NCI-H446 (cell line): Measurements from ENCODE around the gene PDE8A.
"Not testable (repeated sequence)": the region's sequence is repeated elsewhere in the genome, so short reads cannot be mapped to it uniquely, and the experiment has no call there.

Experiments used
- DNase-seq, 2 experiments: peaks; one replicate each; lab custom pipeline; 2025; lab: John Stamatoyannopoulos, UW

PDE8A gene

DNA sequence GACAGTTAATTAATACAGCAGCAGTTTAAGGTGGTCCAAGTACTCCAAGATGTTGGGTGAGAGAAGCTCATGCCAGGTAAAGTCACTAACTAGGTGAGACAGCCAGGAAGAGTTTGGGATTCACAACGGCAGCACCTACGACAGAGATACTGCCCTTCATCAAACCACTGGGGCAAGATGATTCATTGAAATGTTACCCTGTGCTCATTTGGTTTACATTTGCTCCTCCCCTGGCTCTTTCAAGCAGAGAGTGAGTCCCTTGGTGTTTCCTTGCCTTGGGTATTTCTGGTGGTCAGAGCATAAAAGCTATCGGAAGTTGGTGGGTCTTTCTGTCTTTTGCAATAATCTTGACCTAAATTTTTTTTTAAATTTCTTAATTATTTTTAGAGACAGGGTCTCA is 19.9 kb upstream of the PDE8A start:
- DNase-seq, result no peak

DNA sequence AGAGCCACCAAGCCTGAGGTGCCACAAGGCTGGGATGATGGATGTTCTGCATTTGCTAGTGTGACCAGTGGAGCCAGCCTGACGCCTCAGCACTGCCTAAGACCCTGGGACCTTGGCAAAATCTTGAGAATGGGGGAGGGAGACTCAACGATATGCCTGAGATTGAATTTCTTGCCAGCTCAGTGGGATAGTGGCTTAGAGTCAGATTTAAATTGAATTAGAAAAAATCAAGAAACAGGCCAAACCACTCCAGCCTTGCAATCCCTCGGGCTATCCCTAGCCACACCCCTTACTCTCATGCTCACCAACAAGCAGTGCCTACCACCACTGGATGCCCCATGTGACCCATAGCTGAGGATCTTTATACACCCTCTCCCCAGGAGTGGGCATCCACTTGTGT is 18.7 kb upstream of the PDE8A start:
- no peak for DNase-seq

DNA sequence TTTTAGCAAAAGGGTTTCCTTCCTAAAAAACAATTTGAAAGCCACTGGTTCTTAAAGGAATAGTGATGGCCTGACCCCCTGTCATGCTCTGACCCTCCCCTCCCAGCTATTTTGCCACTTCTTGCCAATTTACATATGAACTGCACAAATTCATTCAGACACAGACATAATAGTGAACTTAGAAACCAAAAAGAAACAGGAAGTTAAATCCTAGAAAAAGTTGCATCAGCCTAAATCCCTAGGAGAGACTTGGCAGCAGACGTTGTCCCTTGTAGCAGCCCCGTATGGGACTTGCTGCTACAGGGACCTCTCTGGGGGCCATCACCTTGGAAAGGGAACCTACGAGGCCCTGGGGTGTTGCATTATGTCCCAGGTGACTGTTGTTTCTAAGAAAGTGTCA is 14.3 kb upstream of the PDE8A start:
- DNase-seq, result no peak

DNA sequence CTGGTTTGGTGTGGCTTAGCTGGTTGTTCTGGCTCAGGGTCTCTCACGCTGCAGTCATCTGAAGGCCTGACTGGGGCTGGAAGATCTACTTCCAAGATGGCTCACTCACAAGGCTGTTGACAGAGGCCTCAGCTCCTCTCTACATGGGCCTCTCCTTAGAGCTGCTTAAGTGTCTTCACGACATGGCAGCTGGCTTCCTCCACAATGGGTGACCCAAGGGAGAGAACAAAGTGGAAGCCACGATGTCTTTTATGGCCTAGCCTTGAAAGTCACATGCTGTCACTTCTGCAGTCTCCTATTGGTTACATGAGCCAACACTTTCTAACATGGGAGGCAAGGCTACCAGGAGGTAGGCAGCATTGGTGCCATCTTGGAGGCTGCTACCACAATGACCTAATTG is 13.4 kb upstream of the PDE8A start:
- DNase-seq, result no peak

DNA sequence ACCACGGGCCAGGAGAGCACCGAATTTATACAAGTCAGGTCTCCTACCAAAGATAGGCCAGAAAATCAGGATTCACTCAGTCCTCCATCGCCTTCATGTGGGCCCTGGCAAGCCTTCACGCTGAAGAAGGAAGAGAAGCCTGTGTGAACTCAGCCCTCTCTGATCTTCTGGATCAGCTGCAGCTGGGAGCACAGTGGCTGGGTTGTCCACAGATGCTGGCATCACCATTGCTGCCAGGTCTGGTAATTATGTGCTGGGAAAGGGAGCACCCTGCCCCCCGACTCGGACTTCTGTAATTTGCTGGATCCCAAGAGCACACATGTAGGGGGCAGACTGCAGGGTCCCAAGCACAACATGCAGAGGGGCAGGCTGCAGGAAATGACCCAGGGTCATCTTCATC is 12.4 kb upstream of the PDE8A start:
- no peak for DNase-seq

DNA sequence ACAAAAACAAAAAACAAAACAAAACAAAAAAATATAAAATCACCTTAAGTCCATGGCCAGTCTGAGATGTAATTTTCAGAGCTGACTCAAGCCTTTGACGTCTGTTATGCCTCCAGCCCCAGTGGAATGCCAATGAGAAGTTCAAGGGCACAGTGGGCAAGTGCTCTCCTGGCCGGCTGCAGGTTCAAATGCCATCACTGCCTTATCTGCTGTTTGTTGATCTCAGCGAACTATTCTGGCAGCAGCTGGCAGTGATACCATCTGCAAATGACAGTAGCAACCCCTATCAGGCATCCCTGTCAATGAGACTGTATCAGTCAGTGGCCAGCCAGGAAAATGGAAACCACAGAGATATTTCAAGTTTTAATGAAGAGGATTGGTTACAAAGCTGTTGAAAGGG is 10.8 kb upstream of the PDE8A start:
- DNase-seq, result no peak

DNA sequence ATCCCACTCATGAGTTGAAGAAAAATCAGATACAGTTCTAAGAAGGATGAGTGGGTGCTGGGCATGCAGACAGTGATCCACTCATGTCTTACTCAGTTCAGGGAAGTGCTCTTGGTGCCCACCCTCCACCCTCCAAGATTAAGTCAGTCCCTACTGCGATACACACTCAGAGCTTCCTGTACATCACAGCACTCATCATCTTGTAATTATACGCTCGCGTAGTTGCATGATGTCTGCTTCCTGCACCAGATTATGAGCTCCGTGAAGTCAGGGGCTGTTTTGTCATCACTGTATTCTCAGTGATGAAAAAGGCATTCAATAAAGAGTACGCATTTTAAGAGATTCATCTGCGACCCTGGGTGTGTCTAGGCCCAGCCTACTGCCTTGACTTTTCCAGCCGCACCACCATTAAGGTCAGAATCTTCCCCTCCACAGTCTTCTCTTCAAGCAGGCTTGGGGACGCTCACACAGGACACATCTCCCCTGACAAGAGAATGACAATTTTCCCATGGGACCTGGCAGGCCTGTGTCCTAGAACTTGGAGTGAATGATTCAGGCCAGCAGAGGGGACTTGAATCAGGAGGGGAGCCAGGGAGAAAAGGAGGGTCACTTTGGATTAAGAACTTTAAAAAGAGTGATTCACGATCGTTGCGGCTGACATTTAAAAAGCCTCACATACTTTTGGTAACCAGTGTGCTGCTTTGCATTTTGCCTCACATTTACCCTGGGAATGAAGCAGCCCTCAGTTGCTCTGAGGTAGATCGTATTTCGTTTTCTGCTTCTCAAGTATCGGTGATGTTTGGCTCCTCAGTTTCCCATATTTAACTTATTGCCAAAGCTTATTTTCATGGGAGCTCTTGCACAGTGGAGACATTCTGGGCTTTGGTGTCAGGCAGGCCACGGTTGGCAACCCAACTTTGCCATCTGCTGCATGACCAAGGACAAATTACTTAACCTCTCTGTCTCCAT is 7.9 kb upstream of the PDE8A start:
- DNase-seq, result no peak

DNA sequence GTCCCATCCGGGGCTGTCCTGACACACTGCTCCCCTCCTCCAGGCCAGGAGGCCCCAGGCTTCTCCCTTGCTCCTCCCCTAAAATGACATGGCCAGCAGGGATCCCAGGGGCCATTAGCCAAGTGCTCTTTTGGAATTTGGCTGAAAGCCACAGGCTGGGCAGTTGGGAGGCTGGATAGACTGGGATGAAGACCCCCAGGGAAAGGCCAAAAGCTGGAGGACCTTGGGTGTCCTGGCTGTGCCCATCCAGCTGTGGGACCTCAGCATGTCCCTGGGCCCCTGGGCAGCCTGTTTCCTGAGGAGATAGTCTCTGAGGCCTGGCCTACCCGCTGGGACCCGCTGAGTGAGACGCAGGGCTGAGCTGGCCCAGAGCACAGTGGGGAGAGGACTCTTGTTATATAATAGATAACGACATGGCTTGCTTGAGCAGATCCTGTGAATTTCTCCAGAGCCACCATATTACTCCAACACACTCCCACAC is 5.7 kb upstream of the PDE8A start:
- DNase-seq, result no peak

DNA sequence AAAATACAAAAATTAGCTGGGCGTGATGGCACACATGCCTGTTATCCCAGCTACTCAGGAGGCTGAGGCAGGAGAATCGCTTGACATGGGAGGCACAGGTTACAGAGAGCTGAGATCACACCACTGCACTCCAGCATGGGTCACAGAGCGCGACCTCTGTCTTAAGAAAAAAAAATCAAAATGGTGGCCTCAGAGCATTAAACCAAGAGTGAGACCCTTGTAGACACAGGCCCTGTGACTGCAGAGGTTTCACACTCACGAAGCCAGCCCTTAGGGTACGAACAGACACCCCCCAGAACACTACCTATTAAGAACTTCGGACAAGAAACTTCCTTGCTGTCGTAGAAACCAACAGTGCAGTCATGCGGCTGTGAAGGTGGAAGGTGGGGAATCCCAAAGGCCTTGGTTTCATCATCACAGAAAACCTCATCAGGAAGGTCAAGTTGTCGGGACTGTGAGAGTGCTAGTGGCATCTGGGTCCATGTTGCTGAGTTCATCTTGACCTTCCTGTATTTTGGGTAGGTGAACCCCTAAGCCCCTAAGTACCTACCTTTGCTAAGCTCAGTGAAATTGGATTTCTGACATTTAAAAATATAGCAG is 4.8 kb upstream of the PDE8A start:
- DNase-seq, result no peak

DNA sequence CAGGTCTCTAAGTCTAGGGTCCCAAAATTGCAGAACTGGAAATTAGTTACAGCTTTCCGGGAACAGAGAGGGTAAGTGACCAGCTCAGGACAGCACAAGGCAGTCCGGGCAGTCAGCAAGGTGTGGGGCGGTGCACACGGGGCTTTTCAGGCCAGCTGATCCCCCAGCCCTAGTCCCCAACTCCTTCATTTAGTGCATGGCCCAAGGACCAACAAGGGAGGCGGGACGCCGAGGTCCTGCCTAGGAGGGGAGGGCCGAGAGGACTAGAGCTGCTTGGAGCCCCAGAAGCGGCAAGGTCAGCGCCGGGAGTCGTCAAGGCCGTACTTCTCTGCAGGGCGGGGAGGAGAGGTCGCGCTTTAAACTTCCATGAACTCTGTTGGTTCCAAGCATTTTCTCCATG is 2.0 kb upstream of the PDE8A start:
- DNase-seq, result no peak

DNA sequence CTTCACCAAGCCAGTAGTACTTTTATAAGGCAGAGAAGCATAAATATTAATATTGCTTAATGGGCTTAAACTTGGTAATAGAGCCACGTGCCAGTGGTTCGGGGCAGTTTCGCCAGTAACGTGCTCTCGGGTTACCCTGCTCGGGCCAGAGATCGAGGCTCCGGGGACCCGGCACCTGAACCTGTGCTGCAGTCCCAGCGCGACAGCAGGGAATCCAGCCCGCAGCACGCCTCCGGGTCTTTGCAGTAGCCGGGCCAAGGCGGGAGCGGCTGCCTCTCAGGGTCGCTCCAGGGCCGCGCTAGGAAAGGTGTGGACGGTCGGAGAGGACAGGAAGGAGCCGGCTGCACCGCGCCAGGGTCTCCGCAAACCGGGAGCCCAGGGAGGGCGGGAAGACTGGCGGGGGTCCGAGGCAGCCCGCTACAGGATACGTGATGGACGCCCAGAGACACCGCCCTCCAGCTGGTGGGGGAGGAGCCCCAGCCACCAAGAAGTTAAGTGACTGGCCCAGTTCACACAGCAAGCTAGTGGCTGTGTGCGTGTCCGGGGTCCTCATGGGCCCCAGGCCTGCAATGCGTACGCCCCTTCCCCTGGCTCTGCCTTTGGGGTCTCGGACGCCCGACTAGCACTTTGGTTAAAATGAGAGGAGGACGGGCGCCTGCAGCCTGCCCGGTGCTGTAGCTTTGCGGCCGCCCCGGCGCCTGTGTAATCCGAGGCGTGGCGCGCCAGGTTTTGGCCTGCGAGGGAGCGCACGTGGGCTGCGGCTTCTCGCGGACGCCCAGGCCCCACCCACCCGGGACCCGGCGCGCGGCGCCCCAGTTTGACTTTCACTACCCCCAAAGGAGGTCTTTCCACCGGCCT is 1.2 kb upstream of the PDE8A start:
- DNase-seq, result peak; percentile 71 to 78

DNA sequence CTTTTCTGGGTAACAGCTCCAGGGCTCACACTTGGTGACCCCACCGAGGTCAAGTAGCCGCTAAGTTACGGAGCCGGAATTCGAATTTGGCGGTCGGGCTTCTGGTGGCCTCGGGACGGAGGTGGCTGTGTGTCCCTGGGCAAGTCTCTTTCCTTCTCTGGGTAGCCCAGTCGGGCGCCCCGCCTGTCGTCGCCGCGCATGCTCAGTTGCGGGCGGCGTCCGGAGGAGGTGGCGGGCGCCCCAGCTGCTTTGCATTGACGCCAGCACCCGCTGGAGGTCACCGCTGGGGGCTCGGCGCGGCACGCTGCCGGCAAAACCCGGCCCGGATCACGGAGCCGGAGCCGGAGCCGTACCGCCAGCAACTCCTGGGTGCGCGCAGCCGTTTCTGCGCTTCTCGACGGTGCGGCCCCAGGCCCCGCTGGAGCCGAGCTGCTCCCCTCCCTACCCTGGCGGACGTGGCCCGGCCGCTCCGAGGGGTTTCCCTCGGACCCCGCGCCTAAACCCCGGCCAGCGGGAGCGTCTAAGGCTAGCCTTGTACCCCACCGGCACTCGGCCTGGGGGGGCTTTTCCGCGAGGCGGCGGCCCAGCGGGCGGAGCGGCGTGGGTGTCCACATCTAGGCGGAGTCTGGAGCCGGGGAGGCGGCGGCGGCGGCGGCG is 474 bp upstream of the PDE8A start:
- DNase-seq, result peak; percentile 71 to 95

DNA sequence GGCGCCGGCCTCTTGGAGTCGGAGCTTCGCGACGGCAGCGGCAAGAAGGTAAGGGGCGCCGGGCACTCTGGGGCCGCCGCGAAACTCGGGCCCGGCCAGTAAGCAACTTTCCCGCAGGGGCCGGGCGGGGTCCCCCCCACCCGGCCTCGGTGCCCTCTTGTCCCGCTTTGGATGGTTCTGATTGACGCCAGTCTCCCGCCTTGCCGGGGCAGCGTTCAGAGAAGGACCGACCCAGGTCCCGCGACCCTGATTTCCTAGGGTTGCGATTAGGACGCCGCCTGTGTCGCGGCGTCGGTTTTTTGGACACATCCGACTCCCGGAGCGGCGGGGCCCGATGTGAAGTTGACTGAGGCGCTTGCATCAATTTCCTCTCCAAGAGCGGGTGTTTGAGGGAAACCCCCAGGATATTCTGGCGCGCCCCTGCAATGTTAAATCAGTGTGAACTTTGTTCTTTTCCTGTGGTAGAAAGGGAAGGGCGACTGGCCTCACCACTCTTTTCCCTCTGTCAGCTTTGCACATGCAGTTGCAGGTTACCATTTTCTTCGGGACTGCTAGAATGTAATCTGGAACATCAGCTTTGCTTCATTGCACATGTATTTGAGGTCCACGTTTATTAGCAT is 755 bp downstream of the PDE8A start:
- no peak for DNase-seq

DNA sequence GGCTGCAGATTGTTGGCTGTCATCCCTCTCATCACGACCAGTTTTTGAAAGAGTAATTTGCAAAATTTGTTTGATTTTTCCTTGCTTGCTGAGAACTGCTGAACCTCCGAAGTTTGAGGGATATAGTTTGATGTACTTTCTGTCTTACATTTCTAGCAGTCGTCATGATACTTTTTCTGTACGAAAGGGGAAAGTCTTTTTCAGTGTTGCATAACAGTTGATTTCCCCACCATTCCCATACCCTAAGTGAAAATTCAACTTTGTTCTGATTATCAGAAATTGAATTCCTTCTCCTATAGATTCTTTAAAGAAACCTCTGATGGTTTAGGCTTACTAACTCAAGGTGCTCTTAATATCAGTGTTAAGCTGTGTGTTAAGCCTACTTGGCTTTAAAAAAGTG is 1.6 kb downstream of the PDE8A start:
- DNase-seq, result no peak

DNA sequence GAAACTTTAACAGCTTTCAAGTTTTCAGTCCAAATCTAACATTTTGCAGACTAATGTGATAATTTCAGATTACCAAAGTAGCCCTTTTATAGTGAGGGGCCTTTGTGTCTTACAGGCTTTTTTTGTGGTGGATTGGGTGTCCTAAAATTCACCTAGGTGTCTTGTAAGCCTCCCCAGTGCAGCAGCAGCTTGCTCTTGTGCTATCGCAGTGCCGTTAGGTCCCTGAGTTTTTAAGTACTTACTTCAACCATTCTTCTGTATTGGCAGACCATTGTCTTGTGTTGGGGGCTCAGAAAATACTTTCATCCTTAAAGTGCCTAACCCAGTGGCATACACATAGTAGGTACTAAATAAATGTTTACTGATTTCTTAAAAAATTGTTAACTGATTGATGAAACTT is 2.1 kb downstream of the PDE8A start:
- DNase-seq, result no peak

DNA sequence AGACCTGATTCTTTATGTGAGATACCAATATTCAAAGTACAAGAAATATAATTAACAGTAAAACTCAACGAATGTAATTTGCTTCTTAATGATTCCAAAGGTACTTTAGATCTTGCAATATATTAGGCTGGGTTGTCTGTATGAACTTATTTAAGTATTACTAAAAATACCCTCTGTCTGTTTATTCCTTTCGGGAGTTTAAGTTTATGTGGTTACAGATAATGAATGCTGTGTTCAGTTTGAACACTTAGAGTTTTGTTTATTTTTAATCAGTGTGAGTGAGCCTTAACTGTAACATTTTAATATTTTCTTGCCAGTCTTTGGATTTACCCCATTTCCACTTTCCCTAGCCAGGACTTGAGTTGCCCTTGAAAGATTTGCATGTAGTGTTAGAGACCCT is 3.5 kb downstream of the PDE8A start:
- DNase-seq, result no peak

DNA sequence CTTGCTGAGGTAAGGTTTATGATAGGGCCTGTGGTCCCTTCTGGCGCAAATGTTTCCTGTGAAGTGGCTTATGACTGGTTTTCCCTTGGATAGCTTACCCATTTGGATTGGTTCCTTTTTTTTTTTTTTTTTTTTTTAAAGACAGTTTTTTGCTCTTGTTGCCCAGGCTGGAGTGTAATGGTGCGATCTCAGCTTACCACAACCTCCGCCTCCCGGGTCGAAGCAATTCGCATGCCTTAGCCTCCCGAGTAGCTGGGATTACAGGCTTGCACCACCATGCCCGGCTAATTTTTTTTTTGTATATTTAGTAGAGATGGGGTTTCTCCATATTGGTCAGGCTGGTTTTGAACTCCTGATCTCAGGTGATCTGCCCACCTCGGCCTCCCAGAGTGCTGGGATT is 5.7 kb downstream of the PDE8A start:
- DNase-seq, result not testable (repeated sequence)

DNA sequence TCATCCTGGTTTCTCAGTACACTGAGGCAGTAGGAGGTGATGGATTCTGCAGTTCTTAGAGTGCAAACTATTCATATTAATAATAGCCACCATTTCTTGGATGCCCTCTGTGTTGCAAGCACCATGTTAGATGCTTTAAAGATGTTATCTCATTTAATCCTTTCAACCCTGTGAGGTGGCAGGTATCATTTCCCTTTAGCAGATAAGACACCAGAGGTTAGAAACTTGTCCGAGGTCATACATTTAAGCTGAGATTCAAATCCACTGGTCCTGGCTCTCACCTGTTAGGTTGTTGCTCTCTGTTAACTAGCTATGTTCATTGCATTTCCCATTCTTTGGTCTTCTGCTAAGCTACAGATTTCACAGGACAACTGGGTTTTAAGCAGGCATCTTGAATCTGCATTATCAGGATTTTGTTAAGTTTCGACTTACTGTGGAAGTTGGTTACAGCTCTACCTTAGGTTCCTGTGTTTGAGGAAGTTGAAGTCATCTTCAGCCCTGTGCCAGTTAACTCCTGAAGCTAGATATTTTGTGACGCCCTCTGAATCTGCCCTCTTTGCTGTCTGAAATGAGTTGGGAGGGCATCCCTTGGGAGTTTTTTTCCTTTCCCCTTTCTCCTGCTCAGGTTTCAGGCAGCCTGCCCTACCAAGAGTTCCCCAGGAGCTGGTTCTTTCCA is 6.4 kb downstream of the PDE8A start:
- DNase-seq, result no peak

DNA sequence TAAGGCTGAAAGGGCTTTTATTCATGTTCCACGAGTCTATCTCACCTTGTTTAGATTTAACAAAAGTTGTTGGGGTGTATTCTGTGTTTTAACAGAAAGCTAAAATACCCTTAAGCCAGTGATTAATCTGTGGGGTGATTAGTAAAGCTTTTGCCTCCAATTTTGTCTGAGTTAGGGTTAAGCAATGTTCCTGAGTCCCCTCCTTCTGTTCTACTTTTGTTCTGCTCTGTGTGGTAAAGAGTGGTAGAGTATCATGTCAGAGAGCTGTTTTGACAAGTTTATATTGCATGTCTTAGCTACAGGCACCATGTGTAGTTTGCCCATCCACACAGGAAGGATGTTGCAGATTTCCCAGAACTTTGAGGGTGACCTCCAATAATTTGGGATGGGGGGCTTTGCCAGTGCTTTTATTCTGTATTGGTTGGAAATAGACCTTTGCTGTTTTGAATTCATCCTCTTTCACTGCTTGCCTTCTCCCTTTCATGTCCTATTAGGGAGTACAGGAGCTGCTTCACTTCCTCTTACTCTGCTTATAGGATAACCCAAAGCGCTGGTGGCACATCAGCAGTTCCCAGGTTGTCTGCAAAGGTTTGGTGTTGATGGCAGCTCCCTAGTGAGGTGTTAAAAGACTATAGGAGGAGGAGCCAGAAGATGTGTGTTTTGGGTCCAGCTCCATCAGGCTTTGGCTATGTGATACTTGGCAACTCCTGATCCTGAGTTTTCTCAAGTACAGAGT is 7.4 kb downstream of the PDE8A start:
- DNase-seq, result no peak

DNA sequence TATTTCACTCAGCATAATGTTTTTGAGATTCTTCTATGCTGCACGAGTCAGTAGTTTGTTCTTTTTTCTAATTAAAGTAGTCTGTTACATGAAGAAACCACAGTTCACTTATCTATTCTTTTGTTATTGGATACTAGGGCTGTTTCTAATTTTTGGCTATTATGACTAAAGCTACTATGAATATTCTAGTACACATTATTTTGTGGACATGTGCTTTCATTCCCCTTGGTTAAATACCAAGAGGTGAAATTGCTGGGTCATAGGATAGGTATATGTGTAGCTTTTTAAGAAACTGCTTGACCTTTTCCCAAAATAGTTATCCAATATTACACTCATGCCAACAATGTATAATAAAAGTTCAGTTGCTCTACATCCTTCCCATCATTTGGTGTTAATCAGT is 8.9 kb downstream of the PDE8A start:
- no peak for DNase-seq
